Measurements from ENCODE around the gene SORCS3. TPM values are rescaled to one million over a fixed set of nuclear protein-coding genes. Genes with fewer than 3 reads are reported as not detected.

The SORCS3 gene
- total RNA-seq, result not detected in 2 replicates

DNA sequence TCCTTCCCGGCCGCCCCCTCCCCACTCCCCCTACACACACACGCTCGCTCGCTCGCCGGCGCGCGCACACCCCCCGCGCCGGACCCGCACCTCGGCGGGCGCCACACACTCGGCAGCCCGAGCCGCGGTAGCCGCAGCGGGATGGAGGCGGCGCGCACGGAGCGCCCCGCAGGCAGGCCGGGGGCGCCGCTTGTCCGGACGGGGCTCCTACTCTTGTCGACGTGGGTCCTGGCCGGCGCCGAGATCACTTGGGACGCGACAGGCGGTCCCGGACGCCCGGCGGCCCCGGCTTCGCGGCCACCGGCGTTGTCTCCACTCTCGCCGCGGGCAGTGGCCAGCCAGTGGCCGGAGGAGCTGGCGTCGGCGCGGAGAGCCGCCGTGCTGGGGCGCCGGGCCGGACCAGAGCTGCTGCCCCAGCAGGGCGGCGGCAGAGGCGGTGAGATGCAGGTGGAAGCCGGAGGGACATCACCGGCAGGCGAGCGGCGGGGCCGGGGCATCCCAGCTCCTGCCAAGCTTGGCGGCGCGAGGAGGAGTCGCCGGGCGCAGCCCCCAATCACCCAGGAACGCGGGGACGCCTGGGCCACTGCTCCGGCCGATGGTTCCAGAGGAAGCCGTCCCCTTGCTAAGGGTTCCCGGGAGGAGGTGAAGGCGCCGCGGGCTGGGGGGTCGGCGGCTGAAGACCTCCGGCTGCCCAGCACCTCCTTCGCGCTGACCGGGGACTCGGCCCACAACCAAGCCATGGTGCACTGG lies at the start of gene SORCS3:
Gene SORCS3 (plus strand): TSS at position 104 of the 750 bp plus-strand sequence.

